Memory B cell (primary cell): ENCODE results near the gene S100A2.
A peak's percentile ranks its signal among the peaks of the same experiment; 100 is the strongest.

Experiments
- ATAC-seq: fragments of 150-1000 bp; cut with Tn5 transposase; 2 replicates; pipeline ENCODE4 v1.10.0; 2021; ENCODE audit warnings: low read depth, mild to moderate bottlenecking, moderate library complexity
- DNase-seq, 2 donors: peaks; one replicate each; pipeline ENCODE4 v3.0.0; 2022; ENCODE audit warnings: low spot score in 2 of 2
- H3K27ac Mint-ChIP-seq: one replicate; pipeline ENCODE4 v1.8.0; 2022; ENCODE audit warnings: mild to moderate bottlenecking, moderate library complexity, mixed read lengths
- H3K27me3 Mint-ChIP-seq: one replicate; pipeline ENCODE4 v1.8.0; 2022; ENCODE audit warnings: mixed read lengths
- H3K36me3 Mint-ChIP-seq: one replicate; pipeline ENCODE4 v1.8.0; 2022; ENCODE audit warnings: mild to moderate bottlenecking, mixed read lengths
- H3K4me1 Mint-ChIP-seq: one replicate; pipeline ENCODE4 v1.8.0; 2022; ENCODE audit warnings: mixed read lengths
- H3K4me3 Mint-ChIP-seq: one replicate; pipeline ENCODE4 v1.8.0; 2022; ENCODE audit warnings: mild to moderate bottlenecking, moderate library complexity, mixed read lengths
- H3K9me3 Mint-ChIP-seq: one replicate; pipeline ENCODE4 v1.8.0; 2022; ENCODE audit warnings: mixed read lengths

Gene S100A2

GRCh38 chr1:153565529-153566374 lies at the start of gene S100A2:
Gene S100A2 (minus strand): TSS chr1:153565844. CDS start chr1:153563877, 1,967 bp downstream.
- Mint-ChIP-seq H3K27ac (peak within 1 kb of the TSS; percentile 82), H3K4me3 (peak within 1 kb of the TSS; percentile 30), H3K27me3 (no peaks in the 10 kb centered on the region), H3K36me3 (no peaks in the 10 kb centered on the region), H3K4me1 (peaks cover 25% of the 10 kb centered on the region), H3K9me3 (no peaks in the 10 kb centered on the region)
- DNase-seq: no peak
- ATAC-seq: peak; percentile 75

DNA sequence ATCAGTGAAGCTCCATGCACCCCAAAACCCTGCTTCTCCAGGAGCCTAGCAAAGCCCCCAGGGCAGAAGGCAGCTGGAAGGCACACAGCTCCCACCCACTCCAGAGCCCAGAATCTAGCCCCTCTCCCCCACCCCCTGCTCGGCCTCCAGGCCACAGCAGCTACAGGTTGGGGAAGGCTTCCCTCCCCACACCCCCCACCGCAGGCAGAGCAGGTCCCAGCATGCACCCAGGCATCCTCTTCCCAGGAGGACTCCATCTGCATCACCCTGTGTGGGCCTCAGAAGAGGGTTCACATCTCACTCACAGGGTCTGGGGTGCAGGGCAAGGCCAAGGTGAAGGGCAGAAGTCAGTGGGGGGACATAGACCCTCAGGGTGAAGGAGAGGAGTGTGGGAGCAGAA lies 49.8 kb upstream of the S100A2 start:
- no peaks in the 10 kb centered on the region for H3K36me3 Mint-ChIP-seq
- DNase-seq: no peak
- H3K4me3 Mint-ChIP-seq: no peak overlapping the region
- H3K27ac Mint-ChIP-seq: no peak overlapping the region
- no peaks in the 10 kb centered on the region for H3K9me3 Mint-ChIP-seq
- ATAC-seq: no peak
- no peaks in the 10 kb centered on the region for H3K4me1 Mint-ChIP-seq
- no peaks in the 10 kb centered on the region for H3K27me3 Mint-ChIP-seq

- no peaks in the 10 kb centered on the region for H3K4me1 Mint-ChIP-seq
- no peaks in the 10 kb centered on the region for H3K9me3 Mint-ChIP-seq
- no peak overlapping the region for H3K27ac Mint-ChIP-seq
- H3K4me3 Mint-ChIP-seq: no peak overlapping the region
- H3K27me3 Mint-ChIP-seq: no peaks in the 10 kb centered on the region
- H3K36me3 Mint-ChIP-seq: no peaks in the 10 kb centered on the region
- no peak for ATAC-seq
- DNase-seq: no peak
Observed at GRCh38 chr1:153614906-153615305, 49.3 kb upstream of the S100A2 start.

GRCh38 chr1:153614189-153614900 lies 48.7 kb upstream of the S100A2 start:
- DNase-seq: no peak
- Mint-ChIP-seq H3K36me3 (no peaks in the 10 kb centered on the region), H3K4me3 (no peak overlapping the region), H3K27ac (no peak overlapping the region), H3K9me3 (no peaks in the 10 kb centered on the region), H3K27me3 (no peaks in the 10 kb centered on the region), H3K4me1 (peaks cover 2% of the 10 kb centered on the region)
- ATAC-seq: no peak

DNA sequence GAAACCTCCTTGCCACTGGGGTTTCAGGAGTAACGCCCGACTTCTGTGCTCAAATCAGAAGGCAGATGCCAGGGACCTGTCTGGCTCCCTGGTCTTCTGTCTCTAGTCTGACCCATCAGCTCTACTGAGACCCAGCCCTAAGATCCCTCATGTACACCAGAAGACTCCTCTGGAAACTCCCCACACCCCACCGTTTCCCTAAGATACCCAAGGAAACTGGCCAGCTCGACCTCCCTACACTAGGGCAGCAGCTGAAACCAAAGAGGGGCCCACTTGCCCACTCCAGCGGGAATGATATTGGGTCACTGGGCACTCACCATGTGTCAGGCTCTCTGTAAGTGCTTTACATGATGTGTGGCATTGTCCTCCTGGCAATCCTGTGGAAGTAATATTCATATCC lies 47.8 kb upstream of the S100A2 start:
- Mint-ChIP-seq H3K36me3 (no peaks in the 10 kb centered on the region), H3K4me1 (peaks cover 2% of the 10 kb centered on the region), H3K9me3 (no peaks in the 10 kb centered on the region), H3K27me3 (no peaks in the 10 kb centered on the region), H3K4me3 (no peak overlapping the region), H3K27ac (no peak overlapping the region)
- DNase-seq (no peak), ATAC-seq (no peak)

DNA sequence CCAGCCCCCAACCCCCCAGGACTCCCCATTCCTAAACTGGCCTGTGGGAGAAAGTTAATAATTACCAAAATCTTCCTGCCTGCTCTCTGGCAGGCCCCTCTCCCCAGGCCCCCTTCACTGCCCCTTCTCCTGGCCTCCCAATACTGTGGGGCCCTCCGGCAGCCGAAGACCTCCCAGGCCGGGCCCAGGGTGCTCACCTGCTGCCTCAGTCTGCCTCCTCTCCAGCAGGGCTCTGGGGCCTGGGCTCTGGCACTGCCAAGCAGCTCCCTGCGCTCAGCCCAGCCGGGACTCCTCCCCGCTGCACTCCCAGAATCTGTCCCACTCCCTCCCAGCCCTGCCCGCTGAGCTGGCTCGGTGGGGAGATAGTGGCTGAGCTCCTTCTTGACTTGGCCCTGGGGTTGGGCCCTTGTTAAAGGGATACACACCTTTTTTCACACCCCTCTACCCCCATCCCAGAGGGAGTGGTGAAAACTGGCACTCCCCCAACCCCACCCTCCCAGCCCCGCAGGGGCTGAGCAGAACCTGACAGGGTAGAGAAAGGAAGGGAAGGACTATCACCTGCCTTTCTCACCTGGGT lies 47.2 kb upstream of the S100A2 start, which contains the start of gene S100A16:
Gene S100A16 (minus strand): TSS at position 383 of the 577 bp plus-strand sequence. CDS start 4,986 bp downstream, outside the sequence.
- Mint-ChIP-seq H3K36me3 (no peaks in the 10 kb centered on the region), H3K4me1 (peaks cover 2% of the 10 kb centered on the region), H3K9me3 (no peaks in the 10 kb centered on the region), H3K4me3 (no peak within 1 kb of the TSS), H3K27me3 (no peaks in the 10 kb centered on the region), H3K27ac (peak within 1 kb of the TSS; percentile 40)
- ATAC-seq (no peak), DNase-seq (no peak)

GRCh38 chr1:153612111-153612754 lies 46.6 kb upstream of the S100A2 start:
- H3K36me3 Mint-ChIP-seq: no peaks in the 10 kb centered on the region
- H3K4me3 Mint-ChIP-seq: no peak overlapping the region
- peaks cover 2% of the 10 kb centered on the region for H3K4me1 Mint-ChIP-seq
- DNase-seq: no peak
- no peaks in the 10 kb centered on the region for H3K9me3 Mint-ChIP-seq
- no peak for ATAC-seq
- no peaks in the 10 kb centered on the region for H3K27me3 Mint-ChIP-seq
- peak overlapping the region; percentile 40 for H3K27ac Mint-ChIP-seq

GRCh38 chr1:153611356-153611755 lies 45.7 kb upstream of the S100A2 start:
- peaks cover 2% of the 10 kb centered on the region for H3K4me1 Mint-ChIP-seq

DNA sequence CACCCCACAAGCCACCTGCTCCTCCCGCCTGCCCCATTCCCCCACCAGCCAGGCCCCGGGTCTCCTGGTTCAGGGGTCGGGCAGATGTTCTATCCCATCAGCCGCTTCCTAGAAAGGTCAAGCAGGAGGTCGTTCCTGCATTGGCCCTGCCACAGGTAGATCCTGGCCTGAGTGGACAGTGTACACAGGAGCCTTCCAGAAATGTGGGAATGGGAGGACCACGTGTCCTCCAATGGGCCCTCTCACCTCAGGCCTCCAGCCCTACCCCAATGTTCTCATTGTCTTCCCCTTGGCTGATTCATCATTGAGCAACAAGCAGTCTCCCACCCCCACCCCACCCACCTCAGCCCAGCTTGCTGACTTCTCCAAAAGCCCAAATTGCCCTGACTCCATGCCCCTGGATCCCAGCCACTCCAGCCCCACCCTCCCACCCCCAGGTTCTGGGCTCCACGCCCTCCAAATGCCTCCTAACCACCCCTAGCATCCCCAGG lies 45.2 kb upstream of the S100A2 start:
- DNase-seq (no peak), ATAC-seq (no peak)
- H3K36me3 Mint-ChIP-seq: no peaks in the 10 kb centered on the region
- no peaks in the 10 kb centered on the region for H3K9me3 Mint-ChIP-seq
- H3K27ac Mint-ChIP-seq: no peak overlapping the region
- no peak overlapping the region for H3K4me3 Mint-ChIP-seq
- no peaks in the 10 kb centered on the region for H3K27me3 Mint-ChIP-seq
- peaks cover 2% of the 10 kb centered on the region for H3K4me1 Mint-ChIP-seq

More at GRCh38 chr1:153611356-153611755, 45.7 kb upstream of the S100A2 start:
- Mint-ChIP-seq H3K9me3 (no peaks in the 10 kb centered on the region), H3K27me3 (no peaks in the 10 kb centered on the region), H3K36me3 (no peaks in the 10 kb centered on the region), H3K4me3 (no peak overlapping the region), H3K27ac (no peak overlapping the region)
- ATAC-seq (no peak), DNase-seq (no peak)

- ATAC-seq: no peak
- DNase-seq: no peak
Observed at GRCh38 chr1:153610334-153610733, 44.7 kb upstream of the S100A2 start.

DNA sequence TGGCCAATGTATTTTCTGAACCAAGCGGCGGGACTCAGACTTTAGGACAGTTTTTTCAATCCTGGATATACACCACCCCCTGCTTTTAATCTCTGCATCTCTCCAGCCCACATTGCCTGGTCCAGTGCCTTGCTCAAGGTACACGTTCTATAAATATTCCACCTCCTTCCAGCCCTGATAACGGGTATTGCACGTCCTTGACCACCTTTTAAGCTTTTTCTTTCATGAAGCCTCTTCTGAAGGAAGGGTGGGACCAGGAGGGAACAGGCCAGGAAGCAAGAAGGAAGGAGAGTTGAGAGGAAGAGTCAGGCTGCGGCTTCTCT lies 43.9 kb upstream of the S100A2 start:
- no peak for DNase-seq
- Mint-ChIP-seq H3K27ac (no peak overlapping the region), H3K9me3 (no peaks in the 10 kb centered on the region), H3K4me1 (peaks cover 5% of the 10 kb centered on the region), H3K36me3 (no peaks in the 10 kb centered on the region), H3K27me3 (no peaks in the 10 kb centered on the region), H3K4me3 (no peak overlapping the region)
- ATAC-seq: no peak

More at GRCh38 chr1:153610334-153610733, 44.7 kb upstream of the S100A2 start:
- Mint-ChIP-seq H3K36me3 (no peaks in the 10 kb centered on the region), H3K4me3 (no peak overlapping the region), H3K27me3 (no peaks in the 10 kb centered on the region), H3K9me3 (no peaks in the 10 kb centered on the region), H3K27ac (no peak overlapping the region), H3K4me1 (peaks cover 3% of the 10 kb centered on the region)

GRCh38 chr1:153608742-153609584 lies 43.3 kb upstream of the S100A2 start:
- DNase-seq (no peak), ATAC-seq (no peak)
- H3K27ac Mint-ChIP-seq: no peak overlapping the region
- no peaks in the 10 kb centered on the region for H3K27me3 Mint-ChIP-seq
- peaks cover 5% of the 10 kb centered on the region for H3K4me1 Mint-ChIP-seq
- no peaks in the 10 kb centered on the region for H3K36me3 Mint-ChIP-seq
- no peaks in the 10 kb centered on the region for H3K9me3 Mint-ChIP-seq
- H3K4me3 Mint-ChIP-seq: no peak overlapping the region

- ATAC-seq (no peak), DNase-seq (no peak)
- Mint-ChIP-seq H3K27me3 (no peaks in the 10 kb centered on the region), H3K4me3 (no peak overlapping the region), H3K36me3 (no peaks in the 10 kb centered on the region), H3K27ac (no peak overlapping the region), H3K4me1 (peaks cover 5% of the 10 kb centered on the region), H3K9me3 (no peaks in the 10 kb centered on the region)
Observed at GRCh38 chr1:153608089-153608682, 42.5 kb upstream of the S100A2 start.
